Measurements from ENCODE around the gene GBP4. TPM values are rescaled to one million over a fixed set of nuclear protein-coding genes. Genes with fewer than 3 reads are reported as not detected.

The GBP4 gene
- total and polyA plus RNA-seq, 4 donors = 4.1 to 8.1 (median 5.8) TPM

GRCh38 chr1:89175601-89176256 lies 23.0 kb downstream of the GBP4 start, which contains the start of gene GBP7:
GBP7 (minus strand) TSS chr1:89176003; CDS start chr1:89171935, 4,068 bp downstream.
- peak within 1 kb of the TSS; percentile 74 to 87 for H3K27ac ChIP-seq (ENCODE audit: low read depth in 1 of 2, low read length in 2 of 2)
- H3K36me3 ChIP-seq (ENCODE audit: control insufficient read depth in 4 of 4, insufficient read depth in 3 of 4, low read depth in 1 of 4, low read length in 3 of 4) = peaks cover 0 to 3% (median under 1%) of the 10 kb centered on the region in 4 donors
- no peaks in the 10 kb centered on the region for H3K27me3 ChIP-seq (ENCODE audit: control insufficient read depth in 4 of 4, insufficient read depth in 4 of 4, low read length in 3 of 4)
- H3K4me3 ChIP-seq (ENCODE audit: low read depth in 1 of 3, low read length in 3 of 3) = peak within 1 kb of the TSS; percentile 46 to 81 (median 59)
- peak within 1 kb of the TSS; percentile 90 to 97 for H3K9ac ChIP-seq (ENCODE audit: low read depth in 1 of 2, low read length in 2 of 2)
- DNase-seq (ENCODE audit: low spot score) = no peak
- no peaks in the 10 kb centered on the region for H3K9me3 ChIP-seq (ENCODE audit: control insufficient read depth in 4 of 4, low read length in 3 of 4)
- no peak for TF ChIP-seq FOXA1 (IDR thresholded peaks at IDR 0.05)
- TF ChIP-seq RAD21 (IDR thresholded peaks at IDR 0.05) = peak in 1 of 2 donors; percentile 11
- peak; percentile 85 for TF ChIP-seq TAF1 (conservative IDR thresholded peaks at IDR 0.05)
- TF ChIP-seq HNF4G (IDR thresholded peaks at IDR 0.05) = peak; percentile 78
- TF ChIP-seq, protein P1, sequence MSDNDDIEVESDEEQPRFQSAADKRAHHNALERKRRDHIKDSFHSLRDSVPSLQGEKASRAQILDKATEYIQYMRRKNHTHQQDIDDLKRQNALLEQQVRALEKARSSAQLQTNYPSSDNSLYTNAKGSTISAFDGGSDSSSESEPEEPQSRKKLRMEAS (IDR thresholded peaks at IDR 0.05) = no peak
- peak; percentile 12 to 23 for TF ChIP-seq JUND (IDR thresholded peaks at IDR 0.05)
- peak; percentile 47 to 51 for TF ChIP-seq RXRA (IDR thresholded peaks at IDR 0.05)
- TF ChIP-seq YY1 (IDR thresholded peaks at IDR 0.05) = peak; percentile 59
- TF ChIP-seq NR2F2 (IDR thresholded peaks at IDR 0.05) = no peak
- peak; percentile 37 for TF ChIP-seq REST (IDR thresholded peaks at IDR 0.05)
- peak; percentile 92 to 96 for TF ChIP-seq HNF4A (conservative IDR thresholded peaks at IDR 0.05)
- TF ChIP-seq SP1 (IDR thresholded peaks at IDR 0.05) = peak; percentile 80
- peaks cover 2 to 34% (median 16%) of the 10 kb centered on the region in 4 donors for H3K4me1 ChIP-seq (ENCODE audit: control insufficient read depth in 4 of 4, insufficient read depth in 4 of 4, low read length in 3 of 4)

GRCh38 chr1:89174491-89174890 lies 24.3 kb downstream of the GBP4 start:
- Histone ChIP-seq H3K4me3 (ENCODE audit: low read depth in 1 of 3, low read length in 3 of 3) (peak overlapping the region; percentile 41 to 81 (median 59)), H3K27ac (ENCODE audit: low read depth in 1 of 2, low read length in 2 of 2) (peak overlapping the region; percentile 74 to 87), H3K4me1 (ENCODE audit: control insufficient read depth in 4 of 4, insufficient read depth in 4 of 4, low read length in 3 of 4) (peaks cover 2 to 47% (median 23%) of the 10 kb centered on the region in 4 donors), H3K27me3 (ENCODE audit: control insufficient read depth in 4 of 4, insufficient read depth in 4 of 4, low read length in 3 of 4) (no peaks in the 10 kb centered on the region), H3K9me3 (ENCODE audit: control insufficient read depth in 4 of 4, low read length in 3 of 4) (no peaks in the 10 kb centered on the region), H3K9ac (ENCODE audit: low read depth in 1 of 2, low read length in 2 of 2) (peak overlapping the region; percentile 90 to 97), H3K36me3 (ENCODE audit: control insufficient read depth in 4 of 4, insufficient read depth in 3 of 4, low read depth in 1 of 4, low read length in 3 of 4) (peaks cover 0 to 8% (median 1%) of the 10 kb centered on the region in 4 donors)
- TF ChIP-seq RXRA (IDR thresholded peaks at IDR 0.05) (no peak), FOXA1 (IDR thresholded peaks at IDR 0.05) (no peak), RAD21 (IDR thresholded peaks at IDR 0.05) (no peak), TAF1 (conservative IDR thresholded peaks at IDR 0.05) (peak; percentile 37), SP1 (IDR thresholded peaks at IDR 0.05) (no peak), YY1 (IDR thresholded peaks at IDR 0.05) (peak; percentile 48), HNF4A (conservative IDR thresholded peaks at IDR 0.05) (peak in 1 of 2 donors; percentile 63)
- TF ChIP-seq, protein P1 (IDR thresholded peaks at IDR 0.05) = no peak
- no peak for DNase-seq (ENCODE audit: low spot score)
- 37% methylated on average over 3 of the region's 3 CpGs for WGBS
